SK-N-SH (cell line): ENCODE data around the gene PODXL2. TPM values are rescaled to one million over a fixed set of nuclear protein-coding genes. Genes with fewer than 3 reads are reported as not detected.

Source experiments
- CTCF ChIA-PET: fragments of 300-600, 350-600 bp; formaldehyde crosslinking; extraction: SDS; loops from one replicate; lab custom pipeline; 2021; lab: Yijun Ruan, JAX
- POLR2A ChIA-PET: fragments of 350-600 bp; sonication (Branson Sonifier 250); formaldehyde crosslinking; extraction: SDS; loops from one replicate; lab custom pipeline; 2020; ENCODE audit warnings: antibody characterized with exemption, inconsistent platforms; lab: Yijun Ruan, JAX
- DNase-seq: peaks from one replicate; pipeline ENCODE4 v3.0.0; 2012
- H2AFZ ChIP-seq: fragments of 200-600 bp; sonication (generic); 2 replicates; pipeline ENCODE4 v1.8.1; 2016; ENCODE audit warnings: antibody characterized with exemption, mild to moderate bottlenecking, low read depth
- H3F3A ChIP-seq: fragments of 200-600 bp; sonication (generic); replicated peaks from 2 replicates; pipeline ENCODE3; 2016; ENCODE audit warnings: antibody characterized with exemption, mild to moderate bottlenecking; ENCODE audit not compliant: insufficient read depth
- H3K27ac ChIP-seq, 2 experiments: fragments of 200-500 bp in 1 of 2; fragments of 200-600 bp in 1 of 2; sonication (Bioruptor generic) in 1 of 2; sonication (generic), shearing (Covaris generic) in 1 of 2; 2 replicates each; pipeline versions ENCODE4 v1.5.1 to v1.6.1; 2014 to 2016; ENCODE audit warnings: low read depth in 2 of 2, inconsistent platforms in 1 of 2, low read length in 1 of 2, mild to moderate bottlenecking in 1 of 2, mixed read lengths in 1 of 2
- H3K27me3 ChIP-seq: fragments of 200-600 bp; sonication (generic), shearing (Covaris generic); 2 replicates; pipeline ENCODE4 v1.6.1; 2016; ENCODE audit warnings: mixed run types; ENCODE audit not compliant: insufficient read depth
- H3K36me3 ChIP-seq, 2 experiments: fragments of 200-500 bp in 1 of 2; fragments of 200-600 bp in 1 of 2; sonication (Bioruptor generic) in 1 of 2; sonication (generic) in 1 of 2; replicated peaks in 1 of 2; 2 replicates each; pipeline versions ENCODE3 to v1.5.1; 2014 to 2016; ENCODE audit warnings: low read length in 1 of 2, mild to moderate bottlenecking in 1 of 2; ENCODE audit not compliant: insufficient read depth in 2 of 2, control insufficient read depth in 1 of 2
- H3K4me1 ChIP-seq, 2 experiments: fragments of 200-500 bp in 1 of 2; fragments of 200-600 bp in 1 of 2; sonication (Bioruptor generic) in 1 of 2; sonication (generic), shearing (Covaris generic) in 1 of 2; 2 replicates each; pipeline versions ENCODE4 v1.5.1 to v1.6.1; 2014 to 2016; ENCODE audit warnings: low read depth in 1 of 2, low read length in 1 of 2, mixed run types in 1 of 2; ENCODE audit not compliant: insufficient read depth in 2 of 2, control insufficient read depth in 1 of 2
- H3K4me2 ChIP-seq: fragments of 200-600 bp; sonication (generic), shearing (Covaris generic); 2 replicates; pipeline ENCODE4 v1.6.1; 2017; ENCODE audit warnings: mixed run types
- H3K4me3 ChIP-seq, 2 experiments: fragments of 200-500 bp in 1 of 2; fragments of 200-600 bp in 1 of 2; sonication (Bioruptor generic) in 1 of 2; sonication (generic), shearing (Covaris generic) in 1 of 2; 2 replicates each; pipeline versions ENCODE4 v1.5.1 to v1.8.1; 2014 to 2016; ENCODE audit warnings: low read depth in 2 of 2, inconsistent platforms in 1 of 2, low read length in 1 of 2, mild to moderate bottlenecking in 1 of 2, mixed read lengths in 1 of 2, moderate library complexity in 1 of 2
- H3K79me2 ChIP-seq: fragments of 200-600 bp; sonication (generic); 2 replicates; pipeline ENCODE4 v1.8.1; 2017; ENCODE audit warnings: mild to moderate bottlenecking; ENCODE audit not compliant: insufficient read depth
- H3K9ac ChIP-seq: fragments of 200-600 bp; sonication (generic); 2 replicates; pipeline ENCODE4 v1.6.1; 2017; ENCODE audit warnings: mixed run types
- H3K9me2 ChIP-seq: fragments of 200-600 bp; sonication (generic); 2 replicates; pipeline ENCODE4 v1.6.1; 2017; ENCODE audit warnings: mixed run types
- H3K9me3 ChIP-seq: fragments of 200-600 bp; sonication (generic); 2 replicates; pipeline ENCODE4 v1.6.1; 2017; ENCODE audit warnings: mixed run types, mild to moderate bottlenecking, moderate library complexity
- H4K20me1 ChIP-seq: fragments of 200-600 bp; sonication (generic); 2 replicates; pipeline ENCODE4 v1.6.1; 2017; ENCODE audit warnings: mild to moderate bottlenecking, mixed run types; ENCODE audit not compliant: insufficient read depth
- EP300 ChIP-seq, 2 experiments: IDR thresholded peaks; 2 replicates each; pipeline versions ENCODE4 v1.4.0 to v1.6.1; 2012; ENCODE audit warnings: borderline replicate concordance in 1 of 2, low read depth in 1 of 2, low read length in 1 of 2
- FOXJ3 ChIP-seq: sonication (generic); formaldehyde crosslinking; IDR thresholded peaks from 2 replicates; pipeline ENCODE4 v1.5.1; 2020; ENCODE audit warnings: mild to moderate bottlenecking, missing genetic modification reagents
- GATA2 ChIP-seq: sonication (generic); formaldehyde crosslinking; IDR thresholded peaks from 2 replicates; pipeline ENCODE4 v1.5.0; 2020; ENCODE audit warnings: mild to moderate bottlenecking, missing genetic modification reagents
- JUND ChIP-seq: IDR thresholded peaks from 2 replicates; pipeline ENCODE4 v1.4.0; 2012
- MEF2A ChIP-seq: IDR thresholded peaks from 2 replicates; pipeline ENCODE4 v1.4.0; 2012; ENCODE audit warnings: low read depth, borderline replicate concordance
- NRF1 ChIP-seq: IDR thresholded peaks from 2 replicates; pipeline ENCODE4 v1.6.1; 2012; ENCODE audit warnings: low read depth, mild to moderate bottlenecking, low read length
- RAD21 ChIP-seq: IDR thresholded peaks from 2 replicates; pipeline ENCODE4 v1.6.1; 2012; ENCODE audit warnings: mild to moderate bottlenecking, low read length
- RCOR1 ChIP-seq: fragments of 150-350 bp; IDR thresholded peaks from 2 replicates; pipeline ENCODE4 v1.6.1; 2017; ENCODE audit warnings: antibody characterized with exemption, low read length
- RXRA ChIP-seq: IDR thresholded peaks from 2 replicates; pipeline ENCODE4 v1.4.0; 2012; ENCODE audit warnings: low read depth, mild to moderate bottlenecking, borderline replicate concordance
- SIN3A ChIP-seq: IDR thresholded peaks from 2 replicates; pipeline ENCODE4 v1.6.1; 2012; ENCODE audit warnings: low read depth, mild to moderate bottlenecking, low read length, moderate library complexity, borderline replicate concordance
- SMC3 ChIP-seq: IDR thresholded peaks from 2 replicates; pipeline ENCODE4 v1.6.1; 2012; ENCODE audit warnings: low read depth, low read length, improper control_type of control experiment
- TEAD4 ChIP-seq: IDR thresholded peaks from 2 replicates; pipeline ENCODE4 v1.4.0; 2012; ENCODE audit warnings: mild to moderate bottlenecking, borderline replicate concordance; ENCODE audit not compliant: insufficient read depth
- USF1 ChIP-seq: IDR thresholded peaks from 2 replicates; pipeline ENCODE4 v1.4.0; 2012; ENCODE audit warnings: low read depth, borderline replicate concordance
- USF2 ChIP-seq: fragments of 150-350 bp; IDR thresholded peaks from 2 replicates; pipeline ENCODE4 v1.6.1; 2017; ENCODE audit warnings: antibody characterized with exemption, low read length, low read depth, borderline replicate concordance
- WGBS: methylation state at CpG from one replicate; pipeline ENCODE4 v1.1.6; 2017; ENCODE audit warnings: low lambda C conversion rate; 5-methylcytosine and 5-hydroxymethylcytosine counted together
- polyA plus RNA-seq, 3 experiments: library from polyadenylated mRNA; depleted of rRNA; stranded (reverse); fragments of >200 nt; gene quantifications; 2 replicates each; pipeline ENCODE4 v1.2.3, GENCODE V29; 2012
- TF ChIP-seq, protein P1 (sequence below): IDR thresholded peaks from 2 replicates; pipeline ENCODE4; 2012
- TF ChIP-seq, protein P2 (sequence below): fragments of 200-600 bp; sonication (generic); IDR thresholded peaks from 2 replicates; pipeline ENCODE4 v1.6.1; 2017; ENCODE audit warnings: antibody characterized with exemption, mild to moderate bottlenecking, moderate library complexity
- TF ChIP-seq, protein P3 (sequence below): IDR thresholded peaks from 2 replicates; pipeline ENCODE4 v1.4.0; 2012; ENCODE audit warnings: low read depth, borderline replicate concordance

Gene PODXL2
- polyA plus RNA-seq, 1 of the 3 experiments (the other 2 are of a cell fraction): 27.5 TPM

DNA sequence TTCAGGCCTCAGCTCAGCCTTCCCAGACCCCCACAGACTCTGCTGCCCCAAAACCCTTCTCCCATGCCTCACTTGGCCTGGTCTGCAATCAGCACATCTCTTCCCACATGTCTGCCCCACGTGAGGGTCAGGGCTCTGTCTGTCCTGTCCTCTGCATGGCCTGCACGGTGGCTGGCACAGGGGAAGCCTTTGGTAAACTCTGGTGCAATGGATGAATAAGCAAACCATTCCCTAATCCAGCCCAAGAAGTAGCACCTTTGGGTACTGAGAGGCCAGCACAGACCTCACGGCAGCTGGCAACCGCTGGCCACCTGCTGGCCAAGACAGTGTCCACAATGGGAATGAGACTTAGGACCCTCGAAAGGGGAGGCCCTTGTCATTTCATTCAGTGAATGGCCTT, 71.4 kb downstream of the PODXL2 start:
- CTCF ChIA-PET: interaction anchor here (0.7 to 2.4 kb wide), 3 partner anchors 9 to 38 kb away, joined by 3 to 7 read pairs (median 3); no protein-coding TSS in a partner anchor
- no peak overlapping the region for H3K9ac ChIP-seq
- no peaks in the 10 kb centered on the region for H3K36me3 ChIP-seq
- H3K9me3 ChIP-seq: no peaks in the 10 kb centered on the region
- no peaks in the 10 kb centered on the region for H3K27me3 ChIP-seq
- WGBS: 73% methylated on average over 4 of the region's 5 CpGs
- no peak overlapping the region for H3K4me3 ChIP-seq
- peak overlapping the region in 1 of 2 experiments; percentile 92; a peak in 1 of 4 replicates for H3K27ac ChIP-seq
- H3K4me1 ChIP-seq: peaks cover 11 to 51% of the 10 kb centered on the region in 2 experiments; a peak in 2 of 4 replicates
- no peaks in the 10 kb centered on the region for H3K9me2 ChIP-seq
- POLR2A ChIA-PET: no interaction called here
- no peaks in the 10 kb centered on the region for H3K79me2 ChIP-seq
- no peaks in the 10 kb centered on the region for H3F3A ChIP-seq
- no peaks in the 10 kb centered on the region for H4K20me1 ChIP-seq
- H3K4me2 ChIP-seq: no peak overlapping the region
- TF ChIP-seq SIN3A (no peak), NRF1 (no peak), USF2 (no peak), EP300 (IDR thresholded peaks at IDR 0.05; ENCODE audit: borderline replicate concordance in 1 of 2, low read depth in 1 of 2, low read length in 1 of 2) (no peak), USF1 (no peak), JUND (no peak)
- TF ChIP-seq, protein P1, sequence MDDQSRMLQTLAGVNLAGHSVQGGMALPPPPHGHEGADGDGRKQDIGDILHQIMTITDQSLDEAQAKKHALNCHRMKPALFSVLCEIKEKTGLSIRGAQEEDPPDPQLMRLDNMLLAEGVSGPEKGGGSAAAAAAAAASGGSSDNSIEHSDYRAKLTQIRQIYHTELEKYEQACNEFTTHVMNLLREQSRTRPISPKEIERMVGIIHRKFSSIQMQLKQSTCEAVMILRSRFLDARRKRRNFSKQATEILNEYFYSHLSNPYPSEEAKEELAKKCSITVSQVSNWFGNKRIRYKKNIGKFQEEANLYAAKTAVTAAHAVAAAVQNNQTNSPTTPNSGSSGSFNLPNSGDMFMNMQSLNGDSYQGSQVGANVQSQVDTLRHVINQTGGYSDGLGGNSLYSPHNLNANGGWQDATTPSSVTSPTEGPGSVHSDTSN: no peak
- TF ChIP-seq, all 33 proteins: peak for 0
- no peak for DNase-seq
- no peak overlapping the region for H2AFZ ChIP-seq

GRCh38 chr3:127701280-127701911, 72.4 kb downstream of the PODXL2 start:
- POLR2A ChIA-PET: no interaction called here
- Histone ChIP-seq H3F3A (no peaks in the 10 kb centered on the region), H3K9me3 (no peaks in the 10 kb centered on the region), H4K20me1 (no peaks in the 10 kb centered on the region), H3K9ac (no peak overlapping the region), H3K36me3 (no peaks in the 10 kb centered on the region), H3K27ac (no peak overlapping the region; a peak in 1 of 4 replicates), H2AFZ (no peak overlapping the region), H3K4me2 (no peak overlapping the region), H3K27me3 (no peaks in the 10 kb centered on the region), H3K4me1 (peaks cover 10 to 50% of the 10 kb centered on the region in 2 experiments; a peak in 2 of 4 replicates), H3K79me2 (no peaks in the 10 kb centered on the region), H3K4me3 (no peak overlapping the region), H3K9me2 (no peaks in the 10 kb centered on the region)
- CTCF ChIA-PET: interaction anchor here (1.1 to 2.4 kb wide), 2 partner anchors 9 to 37 kb away, joined by 3 to 7 read pairs; no protein-coding TSS in a partner anchor
- WGBS: 86% methylated on average over 9 of the region's 11 CpGs
- no peak for DNase-seq
- TF ChIP-seq, protein P2, sequence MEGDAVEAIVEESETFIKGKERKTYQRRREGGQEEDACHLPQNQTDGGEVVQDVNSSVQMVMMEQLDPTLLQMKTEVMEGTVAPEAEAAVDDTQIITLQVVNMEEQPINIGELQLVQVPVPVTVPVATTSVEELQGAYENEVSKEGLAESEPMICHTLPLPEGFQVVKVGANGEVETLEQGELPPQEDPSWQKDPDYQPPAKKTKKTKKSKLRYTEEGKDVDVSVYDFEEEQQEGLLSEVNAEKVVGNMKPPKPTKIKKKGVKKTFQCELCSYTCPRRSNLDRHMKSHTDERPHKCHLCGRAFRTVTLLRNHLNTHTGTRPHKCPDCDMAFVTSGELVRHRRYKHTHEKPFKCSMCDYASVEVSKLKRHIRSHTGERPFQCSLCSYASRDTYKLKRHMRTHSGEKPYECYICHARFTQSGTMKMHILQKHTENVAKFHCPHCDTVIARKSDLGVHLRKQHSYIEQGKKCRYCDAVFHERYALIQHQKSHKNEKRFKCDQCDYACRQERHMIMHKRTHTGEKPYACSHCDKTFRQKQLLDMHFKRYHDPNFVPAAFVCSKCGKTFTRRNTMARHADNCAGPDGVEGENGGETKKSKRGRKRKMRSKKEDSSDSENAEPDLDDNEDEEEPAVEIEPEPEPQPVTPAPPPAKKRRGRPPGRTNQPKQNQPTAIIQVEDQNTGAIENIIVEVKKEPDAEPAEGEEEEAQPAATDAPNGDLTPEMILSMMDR: no peak
- TF ChIP-seq FOXJ3 (CRISPR knock-in tag): no peak
- no peak for TF ChIP-seq SMC3
- TF ChIP-seq, protein P3, sequence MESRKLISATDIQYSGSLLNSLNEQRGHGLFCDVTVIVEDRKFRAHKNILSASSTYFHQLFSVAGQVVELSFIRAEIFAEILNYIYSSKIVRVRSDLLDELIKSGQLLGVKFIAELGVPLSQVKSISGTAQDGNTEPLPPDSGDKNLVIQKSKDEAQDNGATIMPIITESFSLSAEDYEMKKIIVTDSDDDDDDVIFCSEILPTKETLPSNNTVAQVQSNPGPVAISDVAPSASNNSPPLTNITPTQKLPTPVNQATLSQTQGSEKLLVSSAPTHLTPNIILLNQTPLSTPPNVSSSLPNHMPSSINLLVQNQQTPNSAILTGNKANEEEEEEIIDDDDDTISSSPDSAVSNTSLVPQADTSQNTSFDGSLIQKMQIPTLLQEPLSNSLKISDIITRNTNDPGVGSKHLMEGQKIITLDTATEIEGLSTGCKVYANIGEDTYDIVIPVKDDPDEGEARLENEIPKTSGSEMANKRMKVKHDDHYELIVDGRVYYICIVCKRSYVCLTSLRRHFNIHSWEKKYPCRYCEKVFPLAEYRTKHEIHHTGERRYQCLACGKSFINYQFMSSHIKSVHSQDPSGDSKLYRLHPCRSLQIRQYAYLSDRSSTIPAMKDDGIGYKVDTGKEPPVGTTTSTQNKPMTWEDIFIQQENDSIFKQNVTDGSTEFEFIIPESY: no peak
- TF ChIP-seq GATA2: no peak
- TF ChIP-seq RCOR1: no peak
- no peak for TF ChIP-seq TEAD4
- no peak for TF ChIP-seq USF1
- no peak for TF ChIP-seq RAD21
- no peak for TF ChIP-seq RXRA
- TF ChIP-seq USF2: no peak
- TF ChIP-seq MEF2A: no peak
- no peak for TF ChIP-seq NRF1
